B cell (primary cell): ENCODE measurements around the gene CDH2.

Experiments
- EZH2 ChIP-seq: IDR thresholded peaks from 2 replicates; pipeline ENCODE4 v1.6.1; 2012; ENCODE audit warnings: borderline replicate concordance, low read depth, mild to moderate bottlenecking, moderate library complexity, low read length; ENCODE audit not compliant: insufficient read depth, poor library complexity, severe bottlenecking
- TF ChIP-seq, protein P1 (sequence below): fragments of 200-600 bp; IDR thresholded peaks from one replicate; pipeline ENCODE4 v1.8.0; 2022; ENCODE audit warnings: antibody characterized with exemption, mild to moderate bottlenecking

DNA sequence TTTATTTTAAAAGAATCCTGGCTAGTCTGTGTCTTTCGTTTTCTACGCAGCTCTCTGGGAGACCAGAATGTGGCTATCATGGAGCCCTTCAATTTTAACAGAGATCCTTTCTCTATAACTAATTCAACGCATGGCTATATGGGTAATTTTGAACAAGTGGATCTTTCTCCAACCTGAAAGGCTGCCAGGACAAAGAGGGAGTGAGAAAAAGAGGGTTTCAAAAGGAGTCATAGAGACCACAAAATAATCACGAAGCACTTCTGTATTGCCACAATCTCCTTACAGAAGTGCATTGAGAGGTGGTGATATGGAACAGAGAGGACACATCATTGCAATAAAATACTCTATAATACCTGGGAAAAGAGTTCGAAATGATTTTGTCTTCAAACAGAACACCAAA is 21.7 kb upstream of the CDH2 start:
- TF ChIP-seq, protein P1, sequence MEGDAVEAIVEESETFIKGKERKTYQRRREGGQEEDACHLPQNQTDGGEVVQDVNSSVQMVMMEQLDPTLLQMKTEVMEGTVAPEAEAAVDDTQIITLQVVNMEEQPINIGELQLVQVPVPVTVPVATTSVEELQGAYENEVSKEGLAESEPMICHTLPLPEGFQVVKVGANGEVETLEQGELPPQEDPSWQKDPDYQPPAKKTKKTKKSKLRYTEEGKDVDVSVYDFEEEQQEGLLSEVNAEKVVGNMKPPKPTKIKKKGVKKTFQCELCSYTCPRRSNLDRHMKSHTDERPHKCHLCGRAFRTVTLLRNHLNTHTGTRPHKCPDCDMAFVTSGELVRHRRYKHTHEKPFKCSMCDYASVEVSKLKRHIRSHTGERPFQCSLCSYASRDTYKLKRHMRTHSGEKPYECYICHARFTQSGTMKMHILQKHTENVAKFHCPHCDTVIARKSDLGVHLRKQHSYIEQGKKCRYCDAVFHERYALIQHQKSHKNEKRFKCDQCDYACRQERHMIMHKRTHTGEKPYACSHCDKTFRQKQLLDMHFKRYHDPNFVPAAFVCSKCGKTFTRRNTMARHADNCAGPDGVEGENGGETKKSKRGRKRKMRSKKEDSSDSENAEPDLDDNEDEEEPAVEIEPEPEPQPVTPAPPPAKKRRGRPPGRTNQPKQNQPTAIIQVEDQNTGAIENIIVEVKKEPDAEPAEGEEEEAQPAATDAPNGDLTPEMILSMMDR: no peak
- TF ChIP-seq EZH2: no peak
